WTC11 (cell line): ENCODE data around the gene PBX3. TPM values are rescaled to one million over a fixed set of nuclear protein-coding genes. Genes with fewer than 3 reads are reported as not detected.

Experiments used
- ATAC-seq: fragments of 200-7000 bp; cut with Tn5 transposase; 2 replicates; pipeline ENCODE4 v1.10.0; 2021; ENCODE audit warnings: mild to moderate bottlenecking, moderate library complexity
- CTCF ChIA-PET: fragments of 300-600 bp; sonication (Branson Sonifier 250); formaldehyde crosslinking; loops from one replicate; lab custom pipeline; 2021; ENCODE audit warnings: antibody characterized with exemption; lab: Charles Lee
- POLR2A ChIA-PET: fragments of 350-600 bp; sonication (Branson Sonifier 250); formaldehyde crosslinking; loops from one replicate; lab custom pipeline; 2021; ENCODE audit warnings: antibody characterized with exemption; lab: Charles Lee
- DNase-seq: peaks from one replicate; pipeline ENCODE4 v3.0.0; 2021; ENCODE audit warnings: low spot score
- H3K27ac Mint-ChIP-seq: 2 replicates; pipeline ENCODE4 v1.8.0; 2021; ENCODE audit warnings: mixed read lengths
- H3K27me3 Mint-ChIP-seq: 2 replicates; pipeline ENCODE4 v1.8.0; 2021; ENCODE audit warnings: low read depth, mild to moderate bottlenecking, moderate library complexity, mixed read lengths
- H3K36me3 Mint-ChIP-seq: 2 replicates; pipeline ENCODE4 v1.8.0; 2021; ENCODE audit warnings: mixed read lengths
- H3K4me1 Mint-ChIP-seq: 2 replicates; pipeline ENCODE4 v1.8.0; 2022; ENCODE audit warnings: mixed read lengths
- H3K4me3 Mint-ChIP-seq: 2 replicates; pipeline ENCODE4 v1.8.0; 2021; ENCODE audit warnings: mild to moderate bottlenecking, moderate library complexity, mixed read lengths
- H3K9me3 Mint-ChIP-seq: 2 replicates; pipeline ENCODE4 v1.8.0; 2021; ENCODE audit warnings: mixed read lengths
- ATF1 ChIP-seq: sonication (generic); formaldehyde crosslinking; IDR thresholded peaks from 2 replicates; pipeline ENCODE4 v1.8.1; 2023; ENCODE audit warnings: mild to moderate bottlenecking, moderate library complexity, missing genetic modification reagents
- CBFB ChIP-seq: sonication (generic); formaldehyde crosslinking; IDR thresholded peaks from 2 replicates; pipeline ENCODE4 v1.8.1; 2022; ENCODE audit warnings: mild to moderate bottlenecking, low read depth, missing genetic modification reagents
- CREM ChIP-seq: sonication (generic); formaldehyde crosslinking; IDR thresholded peaks from 2 replicates; pipeline ENCODE4 v1.8.1; 2022; ENCODE audit warnings: mild to moderate bottlenecking, missing genetic modification reagents, moderate library complexity
- ETV6 ChIP-seq: sonication (generic); formaldehyde crosslinking; IDR thresholded peaks from 2 replicates; pipeline ENCODE4 v1.8.1; 2022; ENCODE audit warnings: mild to moderate bottlenecking, missing genetic modification reagents
- FOXJ3 ChIP-seq: sonication (generic); formaldehyde crosslinking; IDR thresholded peaks from 2 replicates; pipeline ENCODE4 v1.9.0; 2021; ENCODE audit warnings: missing genetic modification reagents, mild to moderate bottlenecking, borderline replicate concordance
- GTF2I ChIP-seq: fragments of 250-450 bp; sonication (Bioruptor Pico); conservative IDR thresholded peaks from 2 replicates; pipeline ENCODE4 v1.4.0; 2021; ENCODE audit warnings: mild to moderate bottlenecking
- IRF1 ChIP-seq: sonication (generic); formaldehyde crosslinking; IDR thresholded peaks from 2 replicates; pipeline ENCODE4 v1.8.0; 2023; ENCODE audit warnings: missing genetic modification reagents
- MAX ChIP-seq: sonication (generic); formaldehyde crosslinking; IDR thresholded peaks from 2 replicates; pipeline ENCODE4 v1.8.0; 2022; ENCODE audit warnings: mild to moderate bottlenecking, missing genetic modification reagents
- OVOL2 ChIP-seq: fragments of 250-450 bp; sonication (Bioruptor Pico); IDR thresholded peaks from 2 replicates; pipeline ENCODE4 v1.9.0; 2021; ENCODE audit warnings: mild to moderate bottlenecking, borderline replicate concordance
- SMAD4 ChIP-seq: sonication (generic); formaldehyde crosslinking; IDR thresholded peaks from 2 replicates; pipeline ENCODE4 v1.8.0; 2022; ENCODE audit warnings: mild to moderate bottlenecking, missing genetic modification reagents
- SOX15 ChIP-seq: fragments of 250-450 bp; sonication (Bioruptor Pico); IDR thresholded peaks from 2 replicates; pipeline ENCODE4 v1.9.0; 2021; ENCODE audit warnings: mild to moderate bottlenecking
- SP1 ChIP-seq: sonication (generic); formaldehyde crosslinking; conservative IDR thresholded peaks from 2 replicates; pipeline ENCODE4 v1.8.1; 2022; ENCODE audit warnings: missing genetic modification reagents
- TEAD1 ChIP-seq: sonication (generic); formaldehyde crosslinking; IDR thresholded peaks from 2 replicates; pipeline ENCODE4 v1.8.0; 2022; ENCODE audit warnings: mild to moderate bottlenecking, missing genetic modification reagents
- USF2 ChIP-seq: sonication (generic); formaldehyde crosslinking; IDR thresholded peaks from 2 replicates; pipeline ENCODE4 v1.8.1; 2023; ENCODE audit warnings: mild to moderate bottlenecking, missing genetic modification reagents, moderate library complexity
- ZBTB21 ChIP-seq: sonication (generic); formaldehyde crosslinking; IDR thresholded peaks from 2 replicates; pipeline ENCODE4 v1.8.1; 2023; ENCODE audit warnings: mild to moderate bottlenecking, missing genetic modification reagents, borderline replicate concordance
- ZNF219 ChIP-seq: sonication (generic); formaldehyde crosslinking; IDR thresholded peaks from 2 replicates; pipeline ENCODE4 v1.8.0; 2023; ENCODE audit warnings: missing genetic modification reagents, mild to moderate bottlenecking, borderline replicate concordance
- ZNF423 ChIP-seq: fragments of 250-450 bp; sonication (Bioruptor Pico); IDR thresholded peaks from 2 replicates; pipeline ENCODE4 v2.1.2; 2022; ENCODE audit warnings: mild to moderate bottlenecking, moderate library complexity
- total RNA-seq: library from RNA; stranded (reverse); gene quantifications from 3 replicates; pipeline ENCODE4 v1.2.3, GENCODE V29; 2021
- TF ChIP-seq, protein P1 (sequence below): sonication (generic); formaldehyde crosslinking; IDR thresholded peaks from 2 replicates; pipeline ENCODE4 v1.8.0; 2022; ENCODE audit warnings: mild to moderate bottlenecking, missing genetic modification reagents
- TF ChIP-seq, protein P2 (sequence below): sonication (generic); formaldehyde crosslinking; IDR thresholded peaks from 2 replicates; pipeline ENCODE4 v1.8.0; 2022; ENCODE audit warnings: missing genetic modification reagents
- TF ChIP-seq, protein P3 (sequence below): fragments of 250-450 bp; sonication (Bioruptor Pico); IDR thresholded peaks from 2 replicates; pipeline ENCODE4 v1.9.0; 2021; ENCODE audit warnings: mild to moderate bottlenecking, borderline replicate concordance

Gene PBX3
- total RNA-seq, 1 experiment from 2014 or later, result 48.5 TPM

GRCh38 chr9:125988479-125989050, 241.4 kb downstream of the PBX3 start:
- Mint-ChIP-seq H3K9me3 (peaks cover 6% of the 10 kb centered on the region), H3K4me1 (0 out of 2 replicates have a peak, but pooled peaks cover 2% of the 10 kb centered on the region), H3K36me3 (no peaks in the 10 kb centered on the region), H3K27me3 (no peaks in the 10 kb centered on the region), H3K27ac (no peak overlapping the region; the same call in 1 of the 2 replicates), H3K4me3 (no peak overlapping the region)
- DNase-seq (no peak), ATAC-seq (no peak)
- TF ChIP-seq ETV6 (CRISPR knock-in tag) (no peak), SMAD4 (no peak), SOX15 (CRISPR knock-in tag) (no peak), MAX (no peak), GTF2I (CRISPR knock-in tag) (no peak; the same call in 1 of the 2 replicates), IRF1 (CRISPR knock-in tag) (no peak), ATF1 (CRISPR knock-in tag) (no peak), FOXJ3 (CRISPR knock-in tag) (no peak), ZNF219 (no peak), CREM (CRISPR knock-in tag) (no peak), TEAD1 (no peak), SP1 (CRISPR knock-in tag) (no peak), ZNF423 (no peak), CBFB (no peak)
- TF ChIP-seq, protein P1, sequence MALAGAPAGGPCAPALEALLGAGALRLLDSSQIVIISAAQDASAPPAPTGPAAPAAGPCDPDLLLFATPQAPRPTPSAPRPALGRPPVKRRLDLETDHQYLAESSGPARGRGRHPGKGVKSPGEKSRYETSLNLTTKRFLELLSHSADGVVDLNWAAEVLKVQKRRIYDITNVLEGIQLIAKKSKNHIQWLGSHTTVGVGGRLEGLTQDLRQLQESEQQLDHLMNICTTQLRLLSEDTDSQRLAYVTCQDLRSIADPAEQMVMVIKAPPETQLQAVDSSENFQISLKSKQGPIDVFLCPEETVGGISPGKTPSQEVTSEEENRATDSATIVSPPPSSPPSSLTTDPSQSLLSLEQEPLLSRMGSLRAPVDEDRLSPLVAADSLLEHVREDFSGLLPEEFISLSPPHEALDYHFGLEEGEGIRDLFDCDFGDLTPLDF (CRISPR knock-in tag), result no peak
- TF ChIP-seq, protein P2, sequence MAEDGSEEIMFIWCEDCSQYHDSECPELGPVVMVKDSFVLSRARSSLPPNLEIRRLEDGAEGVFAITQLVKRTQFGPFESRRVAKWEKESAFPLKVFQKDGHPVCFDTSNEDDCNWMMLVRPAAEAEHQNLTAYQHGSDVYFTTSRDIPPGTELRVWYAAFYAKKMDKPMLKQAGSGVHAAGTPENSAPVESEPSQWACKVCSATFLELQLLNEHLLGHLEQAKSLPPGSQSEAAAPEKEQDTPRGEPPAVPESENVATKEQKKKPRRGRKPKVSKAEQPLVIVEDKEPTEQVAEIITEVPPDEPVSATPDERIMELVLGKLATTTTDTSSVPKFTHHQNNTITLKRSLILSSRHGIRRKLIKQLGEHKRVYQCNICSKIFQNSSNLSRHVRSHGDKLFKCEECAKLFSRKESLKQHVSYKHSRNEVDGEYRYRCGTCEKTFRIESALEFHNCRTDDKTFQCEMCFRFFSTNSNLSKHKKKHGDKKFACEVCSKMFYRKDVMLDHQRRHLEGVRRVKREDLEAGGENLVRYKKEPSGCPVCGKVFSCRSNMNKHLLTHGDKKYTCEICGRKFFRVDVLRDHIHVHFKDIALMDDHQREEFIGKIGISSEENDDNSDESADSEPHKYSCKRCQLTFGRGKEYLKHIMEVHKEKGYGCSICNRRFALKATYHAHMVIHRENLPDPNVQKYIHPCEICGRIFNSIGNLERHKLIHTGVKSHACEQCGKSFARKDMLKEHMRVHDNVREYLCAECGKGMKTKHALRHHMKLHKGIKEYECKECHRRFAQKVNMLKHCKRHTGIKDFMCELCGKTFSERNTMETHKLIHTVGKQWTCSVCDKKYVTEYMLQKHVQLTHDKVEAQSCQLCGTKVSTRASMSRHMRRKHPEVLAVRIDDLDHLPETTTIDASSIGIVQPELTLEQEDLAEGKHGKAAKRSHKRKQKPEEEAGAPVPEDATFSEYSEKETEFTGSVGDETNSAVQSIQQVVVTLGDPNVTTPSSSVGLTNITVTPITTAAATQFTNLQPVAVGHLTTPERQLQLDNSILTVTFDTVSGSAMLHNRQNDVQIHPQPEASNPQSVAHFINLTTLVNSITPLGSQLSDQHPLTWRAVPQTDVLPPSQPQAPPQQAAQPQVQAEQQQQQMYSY (CRISPR knock-in tag), result no peak
- POLR2A ChIA-PET, result no interaction called here
- CTCF ChIA-PET, result no interaction called here

- Mint-ChIP-seq H3K27ac (no peak overlapping the region), H3K4me3 (no peak overlapping the region), H3K9me3 (peaks cover 6% of the 10 kb centered on the region), H3K36me3 (no peaks in the 10 kb centered on the region), H3K27me3 (no peaks in the 10 kb centered on the region), H3K4me1 (0 out of 2 replicates have a peak, but pooled peaks cover 2% of the 10 kb centered on the region)
- ChIA-PET CTCF (interaction anchor here (0.5 kb wide), 1 partner anchor 1865 kb away, joined by 4 read pairs; the partner anchor contains the start of gene ENG), POLR2A (no interaction called here)
- no peak for ATAC-seq
- TF ChIP-seq SOX15 (CRISPR knock-in tag), result no peak
- no peak for TF ChIP-seq GTF2I (CRISPR knock-in tag)
- no peak for TF ChIP-seq MAX
- no peak for DNase-seq
Measured at GRCh38 chr9:125989090-125989501, 241.9 kb downstream of the PBX3 start.

DNA sequence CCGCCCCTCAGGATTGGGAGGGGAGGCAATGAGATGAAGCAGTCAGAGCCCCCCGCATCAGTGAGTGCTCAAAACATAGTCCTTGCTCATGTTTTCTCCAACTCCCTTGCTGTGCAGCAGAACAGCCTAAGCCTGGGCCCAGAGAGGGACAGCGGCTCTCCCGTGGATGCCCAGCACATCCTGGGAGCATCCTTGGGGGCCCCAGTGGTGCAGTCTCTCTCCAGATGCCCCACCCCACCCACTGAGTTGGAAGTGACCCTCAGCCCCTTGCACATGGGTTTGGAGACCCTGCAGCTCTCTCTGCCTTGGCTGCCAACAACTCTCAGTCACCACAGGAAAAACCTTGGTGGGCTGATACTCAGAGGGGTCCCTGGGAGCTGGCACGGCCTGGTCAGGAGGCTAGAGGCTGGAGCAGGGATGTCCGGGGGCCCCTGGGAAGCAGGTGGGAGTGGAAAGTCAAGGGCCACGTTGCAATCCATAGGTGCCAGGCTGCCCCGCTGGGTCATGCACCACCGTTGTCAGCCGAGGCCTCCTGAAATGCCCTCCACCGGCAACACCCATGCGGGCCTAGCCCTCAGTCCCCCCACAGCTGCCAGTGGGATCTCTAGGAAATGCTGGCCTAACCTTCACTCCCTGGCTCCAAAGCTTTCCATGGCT, 242.5 kb downstream of the PBX3 start:
- ChIA-PET POLR2A (no interaction called here), CTCF (interaction anchor here (0.5 kb wide), 1 partner anchor 1865 kb away, joined by 4 read pairs; the partner anchor contains the start of gene ENG)
- H3K4me1 Mint-ChIP-seq, result 0 out of 2 replicates have a peak, but pooled peaks cover 2% of the 10 kb centered on the region
- no peaks in the 10 kb centered on the region for H3K27me3 Mint-ChIP-seq
- H3K36me3 Mint-ChIP-seq, result no peaks in the 10 kb centered on the region
- ATAC-seq (no peak), DNase-seq (no peak)
- no peak overlapping the region for H3K4me3 Mint-ChIP-seq
- H3K9me3 Mint-ChIP-seq, result peaks cover 6% of the 10 kb centered on the region
- no peak overlapping the region for H3K27ac Mint-ChIP-seq
- TF ChIP-seq OVOL2 (no peak), ZBTB21 (CRISPR knock-in tag) (no peak), USF2 (CRISPR knock-in tag) (no peak), ETV6 (CRISPR knock-in tag) (no peak), SP1 (CRISPR knock-in tag) (no peak)
- TF ChIP-seq, protein P3, sequence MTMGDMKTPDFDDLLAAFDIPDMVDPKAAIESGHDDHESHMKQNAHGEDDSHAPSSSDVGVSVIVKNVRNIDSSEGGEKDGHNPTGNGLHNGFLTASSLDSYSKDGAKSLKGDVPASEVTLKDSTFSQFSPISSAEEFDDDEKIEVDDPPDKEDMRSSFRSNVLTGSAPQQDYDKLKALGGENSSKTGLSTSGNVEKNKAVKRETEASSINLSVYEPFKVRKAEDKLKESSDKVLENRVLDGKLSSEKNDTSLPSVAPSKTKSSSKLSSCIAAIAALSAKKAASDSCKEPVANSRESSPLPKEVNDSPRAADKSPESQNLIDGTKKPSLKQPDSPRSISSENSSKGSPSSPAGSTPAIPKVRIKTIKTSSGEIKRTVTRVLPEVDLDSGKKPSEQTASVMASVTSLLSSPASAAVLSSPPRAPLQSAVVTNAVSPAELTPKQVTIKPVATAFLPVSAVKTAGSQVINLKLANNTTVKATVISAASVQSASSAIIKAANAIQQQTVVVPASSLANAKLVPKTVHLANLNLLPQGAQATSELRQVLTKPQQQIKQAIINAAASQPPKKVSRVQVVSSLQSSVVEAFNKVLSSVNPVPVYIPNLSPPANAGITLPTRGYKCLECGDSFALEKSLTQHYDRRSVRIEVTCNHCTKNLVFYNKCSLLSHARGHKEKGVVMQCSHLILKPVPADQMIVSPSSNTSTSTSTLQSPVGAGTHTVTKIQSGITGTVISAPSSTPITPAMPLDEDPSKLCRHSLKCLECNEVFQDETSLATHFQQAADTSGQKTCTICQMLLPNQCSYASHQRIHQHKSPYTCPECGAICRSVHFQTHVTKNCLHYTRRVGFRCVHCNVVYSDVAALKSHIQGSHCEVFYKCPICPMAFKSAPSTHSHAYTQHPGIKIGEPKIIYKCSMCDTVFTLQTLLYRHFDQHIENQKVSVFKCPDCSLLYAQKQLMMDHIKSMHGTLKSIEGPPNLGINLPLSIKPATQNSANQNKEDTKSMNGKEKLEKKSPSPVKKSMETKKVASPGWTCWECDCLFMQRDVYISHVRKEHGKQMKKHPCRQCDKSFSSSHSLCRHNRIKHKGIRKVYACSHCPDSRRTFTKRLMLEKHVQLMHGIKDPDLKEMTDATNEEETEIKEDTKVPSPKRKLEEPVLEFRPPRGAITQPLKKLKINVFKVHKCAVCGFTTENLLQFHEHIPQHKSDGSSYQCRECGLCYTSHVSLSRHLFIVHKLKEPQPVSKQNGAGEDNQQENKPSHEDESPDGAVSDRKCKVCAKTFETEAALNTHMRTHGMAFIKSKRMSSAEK (CRISPR knock-in tag), result no peak
